GM12801 (cell line): ENCODE results near the gene RNF182.

Experiments
- CTCF ChIP-seq: IDR thresholded peaks from one replicate; pipeline ENCODE4 v1.5.1; 2011; ENCODE audit warnings: control low read depth; ENCODE audit not compliant: insufficient read length; ENCODE audit errors: extremely low read depth

The RNF182 gene

GRCh38 chr6:13911337-13911736 lies 13.4 kb upstream of the RNF182 start:
- no peak for TF ChIP-seq CTCF

GRCh38 chr6:13913226-13914001 lies 11.3 kb upstream of the RNF182 start:
- no peak for TF ChIP-seq CTCF

- TF ChIP-seq CTCF = no peak
These were observed 10.4 kb upstream of the RNF182 start for GRCh38 chr6:13914351-13914750.

- TF ChIP-seq CTCF = no peak
These were observed 9.1 kb upstream of the RNF182 start for GRCh38 chr6:13915561-13916229.

- no peak for TF ChIP-seq CTCF
These were observed 8.4 kb upstream of the RNF182 start for GRCh38 chr6:13916230-13916944.

- TF ChIP-seq CTCF = no peak
These were observed 7.6 kb upstream of the RNF182 start for GRCh38 chr6:13917141-13917540.

- TF ChIP-seq CTCF = no peak
These were observed 6.0 kb upstream of the RNF182 start for GRCh38 chr6:13918686-13919250.
